HG03045 (cell line): ENCODE measurements around the gene LIMCH1.
"Not testable (repeated sequence)": the region's sequence is repeated elsewhere in the genome, so short reads cannot be mapped to it uniquely, and the experiment has no call there.

Experiments used
- ATAC-seq: cut with Tn5 transposase; IDR thresholded peaks from one replicate; pipeline ENCODE4 v1.9.1; 2021; ENCODE audit warnings: mild to moderate bottlenecking, moderate library complexity; ENCODE audit not compliant: unreplicated experiment

Gene LIMCH1

DNA sequence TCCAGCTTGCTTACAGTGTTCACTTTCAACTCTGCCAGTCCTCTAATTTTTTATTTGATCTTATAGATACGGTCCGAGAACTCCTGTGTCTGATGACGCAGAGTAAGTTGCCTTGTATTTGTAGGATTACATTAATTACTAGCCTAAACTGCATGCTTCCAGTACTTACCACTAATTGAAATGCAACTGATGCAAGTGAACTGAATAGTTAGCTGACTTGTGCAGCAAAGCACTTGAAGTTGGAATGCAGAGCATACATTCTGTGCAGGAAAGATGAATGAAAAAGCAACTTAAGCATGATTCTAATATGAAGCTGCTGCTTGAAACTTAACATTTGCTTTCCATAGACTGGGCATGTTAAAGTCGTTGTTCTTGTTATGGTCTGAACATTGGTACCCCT, 100.9 kb downstream of the LIMCH1 start:
- no peak for ATAC-seq

GRCh38 chr4:41639291-41639690, 101.3 kb downstream of the LIMCH1 start:
- ATAC-seq, result no peak

GRCh38 chr4:41640906-41641305, 102.9 kb downstream of the LIMCH1 start:
- no peak for ATAC-seq

GRCh38 chr4:41642746-41643145, 104.8 kb downstream of the LIMCH1 start:
- not testable (repeated sequence) for ATAC-seq

DNA sequence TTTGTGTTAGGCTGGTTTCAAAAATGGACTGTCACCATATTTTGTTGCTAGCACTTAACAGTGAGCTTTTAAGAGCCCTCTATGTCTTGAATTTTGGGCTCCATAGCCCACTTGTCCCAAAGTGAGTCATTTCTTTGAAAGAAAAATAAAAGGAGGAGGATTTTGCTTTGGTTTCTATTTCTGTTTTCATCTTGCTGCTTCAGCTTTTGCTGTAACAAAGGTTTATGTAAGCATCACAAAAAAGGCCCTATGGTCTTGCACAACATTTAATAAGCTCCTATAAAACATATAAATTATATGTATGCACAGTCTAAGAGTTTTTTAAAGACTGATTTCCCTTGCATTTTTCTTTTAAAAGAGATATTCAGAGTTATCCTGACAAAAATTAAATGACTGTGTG, 105.4 kb downstream of the LIMCH1 start:
- ATAC-seq, result no peak

DNA sequence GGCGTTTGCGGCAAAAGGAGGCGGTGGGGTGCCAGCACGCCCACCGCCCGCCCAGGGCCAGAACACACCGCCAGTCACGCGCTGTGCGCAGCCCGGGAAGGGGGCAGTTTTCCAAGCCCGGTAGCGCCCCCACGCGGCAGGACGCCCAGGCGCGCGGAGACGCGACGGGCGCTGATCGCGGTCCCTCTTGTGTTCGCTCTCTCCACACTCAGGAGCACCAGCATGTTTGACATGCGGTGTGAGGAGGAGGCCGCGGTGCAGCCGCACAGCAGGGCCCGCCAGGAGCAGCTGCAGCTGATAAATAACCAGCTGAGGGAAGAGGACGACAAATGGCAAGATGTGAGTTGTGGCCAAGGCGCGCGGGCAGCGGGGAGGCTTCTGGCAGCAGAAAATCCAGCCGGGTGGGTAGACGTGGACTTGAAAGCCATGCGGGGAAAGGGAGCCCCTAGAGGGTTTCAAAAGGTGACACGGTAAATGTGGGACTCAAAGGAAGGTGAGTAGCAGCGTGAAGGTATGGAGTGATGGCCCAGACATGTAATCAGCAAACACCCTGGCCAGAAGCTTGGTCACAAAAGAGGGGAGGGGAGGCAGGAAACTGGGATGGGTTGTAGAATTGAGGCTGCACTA, 106.4 kb downstream of the LIMCH1 start:
- no peak for ATAC-seq

- ATAC-seq, result no peak
These were observed 106.9 kb downstream of the LIMCH1 start for GRCh38 chr4:41644915-41645295.

DNA sequence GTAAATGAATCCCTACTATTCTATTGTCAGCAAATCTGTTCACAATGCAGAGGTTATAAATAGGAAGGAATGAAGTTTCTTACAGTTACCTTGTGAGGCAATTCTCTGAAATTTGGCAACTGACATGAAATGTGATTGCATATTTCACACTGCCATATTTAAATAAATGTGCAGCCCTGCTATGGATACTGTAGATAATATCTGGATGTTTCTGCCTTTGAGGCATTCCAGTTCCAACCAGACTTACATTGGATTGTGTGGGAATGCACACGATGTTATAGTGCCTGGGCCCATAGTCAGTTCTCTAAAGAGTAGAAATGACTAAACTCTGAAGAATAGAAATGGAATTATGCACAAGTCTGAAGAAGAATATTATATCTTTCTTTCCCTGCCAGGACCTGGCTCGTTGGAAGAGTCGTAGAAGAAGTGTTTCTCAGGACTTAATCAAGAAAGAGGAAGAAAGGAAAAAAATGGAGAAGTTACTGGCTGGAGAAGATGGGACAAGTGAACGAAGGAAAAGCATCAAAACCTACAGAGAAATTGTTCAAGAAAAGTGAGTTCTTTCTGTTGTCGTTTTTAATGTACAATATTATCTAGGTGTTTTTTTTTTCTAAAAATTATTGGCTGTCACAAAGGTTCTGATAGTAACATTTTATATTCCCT, 107.9 kb downstream of the LIMCH1 start:
- no peak for ATAC-seq

DNA sequence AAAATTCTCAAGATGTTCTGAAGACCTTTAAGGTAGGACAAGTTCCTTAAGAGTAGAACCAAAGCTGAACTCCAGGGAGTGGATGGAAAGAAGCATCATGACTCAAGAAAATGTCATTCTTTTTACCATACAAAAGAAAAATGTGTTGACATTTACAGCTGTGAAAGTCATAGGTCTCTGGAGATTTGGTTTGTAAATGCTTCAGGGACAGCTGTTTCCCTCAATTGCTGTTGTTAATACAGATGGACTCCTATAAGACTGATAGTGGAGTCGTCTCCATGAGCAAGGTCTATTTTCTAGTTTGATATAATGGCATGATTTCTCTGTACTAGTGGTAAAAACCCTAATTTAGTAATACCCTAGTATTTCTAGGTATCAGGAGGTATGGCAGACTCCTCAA, 108.9 kb downstream of the LIMCH1 start:
- no peak for ATAC-seq

GRCh38 chr4:41647383-41647782, 109.4 kb downstream of the LIMCH1 start:
- no peak for ATAC-seq

DNA sequence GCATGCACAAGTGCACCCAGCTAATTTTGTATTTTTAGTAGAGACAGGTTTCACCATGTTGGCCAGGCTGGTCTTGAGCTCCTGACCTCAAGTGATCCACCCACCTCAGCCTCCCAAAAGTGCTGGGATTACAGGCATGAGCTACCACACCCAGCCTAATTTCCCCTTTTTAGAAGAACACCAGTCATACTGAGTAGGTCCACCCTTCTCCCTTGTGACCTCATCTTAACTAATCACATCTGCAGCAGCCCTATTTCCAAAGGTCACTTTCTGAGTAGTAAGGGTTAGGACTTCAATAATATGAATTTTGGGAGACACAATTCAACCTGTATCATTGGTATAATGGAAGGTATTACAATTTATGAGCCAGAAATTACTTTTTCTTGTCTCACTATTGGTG, 113.2 kb downstream of the LIMCH1 start:
- ATAC-seq, result not testable (repeated sequence)

GRCh38 chr4:41652971-41653370, 115.0 kb downstream of the LIMCH1 start:
- ATAC-seq, result no peak

- no peak for ATAC-seq
These were observed 115.6 kb downstream of the LIMCH1 start for GRCh38 chr4:41653523-41653922.

- no peak for ATAC-seq
These were observed 117.2 kb downstream of the LIMCH1 start for GRCh38 chr4:41655177-41655576.

- ATAC-seq, result no peak
These were observed 118.1 kb downstream of the LIMCH1 start for GRCh38 chr4:41656106-41656505.

GRCh38 chr4:41656572-41657520, 118.9 kb downstream of the LIMCH1 start:
- no peak for ATAC-seq

- no peak for ATAC-seq
These were observed 119.6 kb downstream of the LIMCH1 start for GRCh38 chr4:41657561-41657960.

GRCh38 chr4:41658163-41658562, 120.2 kb downstream of the LIMCH1 start:
- ATAC-seq, result no peak

GRCh38 chr4:41660352-41660751, 122.4 kb downstream of the LIMCH1 start:
- ATAC-seq, result no peak

DNA sequence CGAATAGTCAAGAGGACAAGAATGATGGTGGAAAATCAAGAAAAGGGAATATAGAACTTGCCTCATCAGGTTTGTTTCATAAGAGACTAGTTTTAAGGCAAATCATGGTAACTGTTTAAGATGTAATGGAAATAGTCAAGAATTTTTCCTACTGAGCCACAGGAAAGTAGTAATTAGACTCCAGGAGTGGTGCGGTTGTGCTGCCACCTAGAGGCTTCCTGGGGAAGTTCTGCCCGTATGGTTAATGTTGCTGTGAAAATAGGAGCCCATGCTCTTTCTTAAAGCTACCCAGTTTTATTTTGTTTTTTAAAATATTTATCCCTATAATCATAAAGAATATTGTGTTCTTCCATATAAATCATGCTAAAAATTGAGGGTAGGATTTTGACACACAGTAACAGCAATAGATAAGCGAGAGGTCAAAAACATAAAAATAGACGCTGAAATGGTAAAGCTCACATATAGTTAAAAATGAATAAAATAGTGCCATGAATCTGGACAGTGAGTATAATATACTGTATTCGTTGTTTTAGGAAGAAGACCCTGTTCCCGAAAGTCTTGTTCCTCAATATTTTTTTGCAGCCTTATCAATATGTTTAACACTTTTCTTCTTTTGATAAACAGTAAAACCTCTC, 123.6 kb downstream of the LIMCH1 start:
- ATAC-seq, result no peak

DNA sequence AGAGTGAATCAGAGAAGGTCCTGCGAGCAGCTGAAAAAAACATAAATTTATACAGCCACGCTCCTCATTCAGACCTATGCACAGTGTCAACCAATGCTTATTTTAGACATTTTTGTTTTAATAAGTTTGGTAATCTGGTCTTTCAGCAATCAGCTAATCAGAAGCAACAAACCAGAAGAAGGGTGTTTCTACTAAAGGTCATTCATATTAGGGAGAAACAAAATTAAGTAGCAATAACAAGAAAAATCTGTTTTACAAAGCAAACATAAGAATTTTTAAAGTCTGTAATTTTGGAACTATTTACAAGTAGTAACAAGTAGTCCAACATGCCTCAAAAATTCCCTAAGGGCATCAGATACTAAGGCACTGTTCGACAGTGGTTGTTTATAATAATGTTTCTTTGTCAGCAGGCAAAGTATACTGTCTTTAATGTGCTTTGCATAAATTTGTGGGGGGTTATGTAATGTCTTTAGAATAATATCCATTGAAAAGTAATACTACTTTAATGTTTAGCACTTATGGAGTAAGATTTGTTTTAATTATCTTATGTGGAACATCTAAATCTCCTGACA, 127.8 kb downstream of the LIMCH1 start:
- no peak for ATAC-seq
